ENCODE results near the gene ZNF232.
"Not testable (repeated sequence)": the region's sequence is repeated elsewhere in the genome, so short reads cannot be mapped to it uniquely, and the experiment has no call there.

Gene ZNF232

DNA sequence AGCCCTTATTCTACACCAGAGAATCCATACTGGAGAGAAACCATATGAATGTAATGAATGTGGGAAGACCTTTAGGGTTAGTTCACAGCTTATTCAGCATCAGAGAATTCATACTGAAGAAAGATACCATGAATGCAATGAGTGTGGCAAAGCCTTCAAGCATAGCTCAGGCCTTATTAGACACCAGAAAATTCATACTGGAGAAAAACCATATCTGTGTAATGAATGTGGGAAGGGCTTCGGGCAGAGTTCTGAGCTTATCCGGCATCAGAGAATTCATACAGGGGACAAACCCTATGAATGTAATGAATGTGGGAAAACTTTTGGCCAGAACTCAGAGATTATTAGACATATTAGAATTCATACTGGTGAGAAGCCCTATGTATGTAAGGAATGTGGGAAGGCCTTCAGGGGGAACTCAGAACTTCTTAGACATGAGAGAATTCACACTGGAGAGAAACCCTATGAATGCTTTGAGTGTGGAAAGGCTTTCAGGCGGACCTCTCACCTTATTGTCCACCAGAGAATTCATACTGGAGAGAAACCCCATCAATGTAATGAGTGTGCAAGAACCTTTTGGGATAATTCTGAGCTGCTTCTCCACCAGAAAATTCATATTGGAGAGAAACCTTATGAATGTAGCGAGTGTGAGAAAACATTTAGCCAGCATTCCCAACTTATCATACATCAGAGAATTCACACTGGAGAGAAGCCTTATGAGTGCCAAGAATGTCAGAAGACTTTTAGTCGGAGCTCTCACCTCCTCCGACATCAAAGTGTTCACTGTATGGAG, 19.3 kb downstream of the ZNF232 start:
- no peak for DNase-seq

GRCh38 chr17:5080591-5080990, 31.1 kb downstream of the ZNF232 start:
- DNase-seq, result no peak

DNA sequence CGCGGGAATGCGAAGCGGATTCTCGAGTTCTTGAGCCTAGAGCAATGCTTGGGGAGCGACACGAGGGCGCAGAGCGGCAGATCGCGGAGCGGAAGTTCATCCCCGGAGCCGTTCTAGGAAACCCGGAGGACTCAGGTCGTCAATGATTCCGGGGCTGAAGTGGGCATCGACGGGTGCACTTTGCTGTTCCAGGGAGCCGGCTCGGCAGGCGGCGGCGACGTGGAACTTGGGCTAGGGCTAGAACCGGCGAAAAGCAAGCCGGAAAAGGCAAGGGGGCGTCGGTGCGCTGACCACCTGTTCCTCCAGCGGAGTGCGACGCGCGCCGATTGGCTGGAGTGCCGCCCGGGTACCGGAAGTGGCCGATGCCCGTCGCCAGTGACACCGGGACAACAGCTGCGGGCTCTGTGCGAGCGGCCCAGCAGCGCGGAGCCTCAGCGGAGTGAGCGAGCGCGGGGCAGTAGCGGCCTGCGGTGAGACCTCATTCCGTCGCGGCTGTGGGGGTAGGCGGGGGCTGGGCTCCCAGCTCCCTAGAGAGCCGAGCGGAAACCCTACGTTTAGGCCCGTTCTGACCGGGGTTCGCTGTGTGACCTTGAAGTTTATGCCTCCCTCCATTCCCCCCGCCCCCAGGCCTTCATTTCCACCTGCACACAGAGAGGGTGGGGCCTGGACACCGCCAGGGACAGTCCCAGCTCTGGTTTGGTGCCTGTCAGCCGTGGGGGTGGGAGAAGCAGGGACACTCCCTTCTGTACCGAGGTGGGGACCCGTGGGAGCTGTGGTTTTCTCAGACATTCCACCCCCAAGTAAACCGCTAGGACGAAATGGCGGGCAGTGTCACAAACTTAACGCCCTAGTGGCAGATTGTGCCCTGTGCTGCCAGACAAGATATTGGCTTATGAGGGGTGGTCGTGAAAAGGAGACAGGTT, 33.3 kb downstream of the ZNF232 start, which contains the start of gene ZFP3:
TSS of gene ZFP3 (plus strand) at position 362 of the 923 bp plus-strand sequence. CDS start 13,038 bp downstream, outside the sequence.
- peak; percentile 92 for DNase-seq

GRCh38 chr17:5077781-5078105, 33.9 kb downstream of the ZNF232 start:
- DNase-seq, result no peak

GRCh38 chr17:5077275-5077674, 34.4 kb downstream of the ZNF232 start:
- not testable (repeated sequence) for DNase-seq

GRCh38 chr17:5075472-5075871, 36.2 kb downstream of the ZNF232 start:
- not testable (repeated sequence) for DNase-seq

- DNase-seq, result no peak
Observed at GRCh38 chr17:5069724-5070123, 42.0 kb downstream of the ZNF232 start.

- DNase-seq, result no peak
Observed at GRCh38 chr17:5068236-5068635, 43.4 kb downstream of the ZNF232 start.

- no peak for DNase-seq
Observed at GRCh38 chr17:5065227-5065744, 46.4 kb downstream of the ZNF232 start.

Data from NCI-H1105 (cell line).